HL-60 (cell line): Measurements from ENCODE around the gene KDR.

Experiments used
- DNase-seq, 2 experiments: peaks; one replicate each; pipeline ENCODE4 v3.0.0-alpha.2; 2010 to 2020; ENCODE audit warnings: low read depth in 1 of 2, low spot score in 1 of 2
- H3K27ac ChIP-seq: fragments of 250-450 bp; sonication (Bioruptor Pico); replicated peaks from 2 replicates; pipeline ENCODE4 v1.5.1; 2020; ENCODE audit warnings: mild to moderate bottlenecking, moderate library complexity
- H3K27me3 ChIP-seq: fragments of 250-450 bp; sonication (Bioruptor Pico); 2 replicates; pipeline ENCODE4 v1.5.1; 2021; ENCODE audit warnings: mild to moderate bottlenecking, moderate library complexity; ENCODE audit not compliant: insufficient read depth, poor library complexity, severe bottlenecking
- H3K4me3 ChIP-seq: replicated peaks from 2 replicates; pipeline ENCODE4 v1.5.1; 2011; ENCODE audit warnings: mild to moderate bottlenecking, control low read depth, low read length; ENCODE audit not compliant: insufficient read depth
- CTCF ChIP-seq: IDR thresholded peaks from one replicate; pipeline ENCODE4 v1.5.1; 2011; ENCODE audit warnings: low read length, control low read depth, inconsistent platforms; ENCODE audit not compliant: insufficient read depth
- GABPA ChIP-seq: IDR thresholded peaks from 2 replicates; pipeline ENCODE4 v1.6.1; 2012; ENCODE audit warnings: low read depth
- POLR2AphosphoS5 ChIP-seq: IDR thresholded peaks from 2 replicates; pipeline ENCODE4 v1.6.1; 2012; ENCODE audit warnings: low read depth
- REST ChIP-seq: IDR thresholded peaks from 2 replicates; pipeline ENCODE4 v1.6.1; 2012; ENCODE audit warnings: low read depth; ENCODE audit not compliant: insufficient replicate concordance
- SPI1 ChIP-seq: IDR thresholded peaks from 2 replicates; pipeline ENCODE4 v1.6.1; 2012; ENCODE audit warnings: low read depth, mild to moderate bottlenecking, borderline replicate concordance

KDR gene

GRCh38 chr4:55125763-55126541 lies 557 bp upstream of the KDR start:
- TF ChIP-seq CTCF (no peak), REST (no peak), POLR2AphosphoS5 (peak; percentile 50), SPI1 (no peak), GABPA (no peak)
- DNase-seq = no peak
- Histone ChIP-seq H3K4me3 (0 out of 2 replicates have a peak overlapping the region, but pooled peaks have one; percentile 6), H3K27me3 (peaks cover 28% of the 10 kb centered on the region), H3K27ac (no peak overlapping the region)

GRCh38 chr4:55124322-55125076 lies 896 bp downstream of the KDR start:
- H3K27ac ChIP-seq = no peak overlapping the region
- H3K27me3 ChIP-seq = peaks cover 28% of the 10 kb centered on the region
- DNase-seq = no peak
- TF ChIP-seq SPI1 = no peak
- no peak overlapping the region for H3K4me3 ChIP-seq

GRCh38 chr4:55123791-55124190 lies 1.6 kb downstream of the KDR start:
- Histone ChIP-seq H3K27ac (no peak overlapping the region), H3K4me3 (no peak overlapping the region), H3K27me3 (peaks cover 28% of the 10 kb centered on the region)
- TF ChIP-seq POLR2AphosphoS5 (no peak), SPI1 (no peak), REST (no peak), CTCF (no peak), GABPA (no peak)
- DNase-seq = no peak

- DNase-seq = no peak
- Histone ChIP-seq H3K4me3 (no peak overlapping the region), H3K27me3 (peaks cover 28% of the 10 kb centered on the region), H3K27ac (no peak overlapping the region)
- TF ChIP-seq SPI1 (no peak), GABPA (no peak), REST (no peak), POLR2AphosphoS5 (no peak), CTCF (no peak)
Observed at GRCh38 chr4:55122235-55122634, 3.2 kb downstream of the KDR start.
